Cardiac septum (tissue), 1 donor: Measurements from ENCODE around the gene AJM1. TPM values are rescaled to one million over a fixed set of nuclear protein-coding genes. Genes with fewer than 3 reads are reported as not detected.

Experiments
- DNase-seq: peaks from one replicate; pipeline ENCODE4 v3.0.0-alpha.2; 2020; ENCODE audit warnings: low spot score
- intact Hi-C: fragments of 100-400 bp; cut with DNase I; formaldehyde crosslinking; loops from one replicate; pipeline ENCODE4 v1.14.0; 2022
- total RNA-seq: library from RNA; stranded (reverse); fragmentation: NEBNext Ultra II Directional; extraction: Animal tissue kit (Norgen Biotek cat#: 25700); gene quantifications from one replicate; pipeline ENCODE4 v1.2.1, GENCODE V29; 2021
- donor health status: DM: no; HTN: no; CAD: no.

The AJM1 gene
- total RNA-seq, 1 donor from 2014 or later: 8.6 TPM

GRCh38 chr9:136806631-136807201 lies 35.6 kb upstream of the AJM1 start:
- intact Hi-C loops: loop anchor here (1.0 kb wide), 1 partner anchor 15 kb away; the partner anchor contains the start of gene TMEM141
- no peak for DNase-seq

- DNase-seq: peak; percentile 89
- intact Hi-C loops: loop anchor here (1.0 kb wide), 1 partner anchor 16 kb away; the partner anchor contains the start of gene TMEM141
These were observed 34.8 kb upstream of the AJM1 start, which contains the start of gene RABL6 for GRCh38 chr9:136807281-136808074. RABL6 (plus strand) TSS chr9:136807948; CDS start chr9:136808197, 249 bp downstream.

- intact Hi-C loops: no loop called here
These were observed 34.0 kb upstream of the AJM1 start for GRCh38 chr9:136808075-136808805.

GRCh38 chr9:136808806-136809158 lies 33.5 kb upstream of the AJM1 start:
- no peak for DNase-seq
- intact Hi-C loops: no loop called here

More at GRCh38 chr9:136808075-136808805, 34.0 kb upstream of the AJM1 start:
- no peak for DNase-seq

GRCh38 chr9:136814725-136815421 lies 27.4 kb upstream of the AJM1 start:
- intact Hi-C loops: no loop called here
- no peak for DNase-seq

GRCh38 chr9:136815422-136815782 lies 26.9 kb upstream of the AJM1 start:
- intact Hi-C loops: no loop called here
- DNase-seq: no peak

- intact Hi-C loops: no loop called here
- DNase-seq: no peak
These were observed 21.1 kb upstream of the AJM1 start for GRCh38 chr9:136820971-136821825.

GRCh38 chr9:136821826-136822544 lies 20.3 kb upstream of the AJM1 start:
- no peak for DNase-seq
- intact Hi-C loops: no loop called here

- no peak for DNase-seq
- intact Hi-C loops: no loop called here
These were observed 18.9 kb upstream of the AJM1 start for GRCh38 chr9:136823136-136824046.

GRCh38 chr9:136824496-136825225 lies 17.6 kb upstream of the AJM1 start:
- intact Hi-C loops: no loop called here
- no peak for DNase-seq

- intact Hi-C loops: no loop called here
- no peak for DNase-seq
These were observed 16.7 kb upstream of the AJM1 start for GRCh38 chr9:136825295-136826187.

- no peak for DNase-seq
- intact Hi-C loops: no loop called here
These were observed 16.1 kb upstream of the AJM1 start for GRCh38 chr9:136826188-136826541.

GRCh38 chr9:136826703-136827582 lies 15.3 kb upstream of the AJM1 start:
- DNase-seq: no peak
- intact Hi-C loops: no loop called here

GRCh38 chr9:136827794-136828473 lies 14.3 kb upstream of the AJM1 start:
- intact Hi-C loops: no loop called here

More at GRCh38 chr9:136827794-136828473, 14.3 kb upstream of the AJM1 start:
- DNase-seq: no peak
